ENCODE results near the gene RASL11B. TPM values are rescaled to one million over a fixed set of nuclear protein-coding genes. Genes with fewer than 3 reads are reported as not detected.

The RASL11B gene
- total and polyA plus RNA-seq, 2 of the 13 experiments (the other 11 are each of a cell fraction or from before 2014, with no cell fraction given): 0.07 to 0.20 TPM

DNA sequence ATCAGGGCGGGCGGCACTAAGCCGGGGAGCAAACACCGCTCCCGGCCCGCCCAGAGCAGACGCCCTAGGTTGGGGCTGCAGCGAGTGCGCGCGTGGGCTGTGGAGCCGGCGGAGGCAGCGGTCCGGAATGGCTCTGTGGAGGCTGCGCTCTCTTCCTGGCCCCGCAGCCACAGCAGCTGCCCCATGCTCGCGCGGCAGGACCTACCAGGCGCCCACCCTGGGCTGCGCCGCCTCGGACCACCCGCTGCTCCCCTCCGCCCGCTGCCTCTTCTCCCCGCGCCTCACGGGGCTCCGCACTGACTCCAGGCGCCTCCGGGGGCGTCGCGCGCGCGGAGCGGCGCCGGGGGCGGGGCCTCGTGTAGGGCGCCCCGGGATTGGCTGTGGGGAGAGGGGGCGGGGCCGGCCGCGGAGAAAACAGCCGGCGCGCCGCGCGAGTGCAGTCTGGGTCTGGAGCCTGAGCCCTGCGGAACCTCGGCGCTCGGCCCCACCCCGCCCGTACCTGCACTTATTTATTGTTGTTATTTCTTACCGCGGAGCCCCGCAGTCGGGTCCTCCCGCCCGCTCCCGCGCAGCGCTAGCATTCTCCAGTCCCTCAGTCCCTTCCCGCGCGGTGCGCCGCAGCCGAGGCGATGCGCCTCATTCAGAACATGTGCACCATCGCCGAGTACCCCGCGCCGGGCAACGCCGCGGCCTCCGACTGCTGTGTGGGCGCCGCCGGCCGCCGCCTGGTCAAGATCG is at the start of gene RASL11B (continued):
- TF ChIP-seq, protein P1, sequence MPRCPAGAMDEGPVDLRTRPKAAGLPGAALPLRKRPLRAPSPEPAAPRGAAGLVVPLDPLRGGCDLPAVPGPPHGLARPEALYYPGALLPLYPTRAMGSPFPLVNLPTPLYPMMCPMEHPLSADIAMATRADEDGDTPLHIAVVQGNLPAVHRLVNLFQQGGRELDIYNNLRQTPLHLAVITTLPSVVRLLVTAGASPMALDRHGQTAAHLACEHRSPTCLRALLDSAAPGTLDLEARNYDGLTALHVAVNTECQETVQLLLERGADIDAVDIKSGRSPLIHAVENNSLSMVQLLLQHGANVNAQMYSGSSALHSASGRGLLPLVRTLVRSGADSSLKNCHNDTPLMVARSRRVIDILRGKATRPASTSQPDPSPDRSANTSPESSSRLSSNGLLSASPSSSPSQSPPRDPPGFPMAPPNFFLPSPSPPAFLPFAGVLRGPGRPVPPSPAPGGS (CRISPR knock-in tag; IDR thresholded peaks at IDR 0.05): 0 out of 2 replicates have a peak, but pooled peaks have one; percentile 52
- no peak for TF ChIP-seq ZNF737 (CRISPR knock-in tag; IDR thresholded peaks at IDR 0.05; ENCODE audit: borderline replicate concordance)
- TF ChIP-seq, protein P2, sequence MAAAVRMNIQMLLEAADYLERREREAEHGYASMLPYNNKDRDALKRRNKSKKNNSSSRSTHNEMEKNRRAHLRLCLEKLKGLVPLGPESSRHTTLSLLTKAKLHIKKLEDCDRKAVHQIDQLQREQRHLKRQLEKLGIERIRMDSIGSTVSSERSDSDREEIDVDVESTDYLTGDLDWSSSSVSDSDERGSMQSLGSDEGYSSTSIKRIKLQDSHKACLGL (CRISPR knock-in tag; IDR thresholded peaks at IDR 0.05): no peak
- peak; percentile 36; the same call in 1 of the 2 replicates for TF ChIP-seq MAX (IDR thresholded peaks at IDR 0.05)
- peak; percentile 26; the same call in 1 of the 2 replicates for TF ChIP-seq KDM2A (CRISPR knock-in tag; IDR thresholded peaks at IDR 0.05; ENCODE audit: borderline replicate concordance, low read depth)
- TF ChIP-seq, protein P3, sequence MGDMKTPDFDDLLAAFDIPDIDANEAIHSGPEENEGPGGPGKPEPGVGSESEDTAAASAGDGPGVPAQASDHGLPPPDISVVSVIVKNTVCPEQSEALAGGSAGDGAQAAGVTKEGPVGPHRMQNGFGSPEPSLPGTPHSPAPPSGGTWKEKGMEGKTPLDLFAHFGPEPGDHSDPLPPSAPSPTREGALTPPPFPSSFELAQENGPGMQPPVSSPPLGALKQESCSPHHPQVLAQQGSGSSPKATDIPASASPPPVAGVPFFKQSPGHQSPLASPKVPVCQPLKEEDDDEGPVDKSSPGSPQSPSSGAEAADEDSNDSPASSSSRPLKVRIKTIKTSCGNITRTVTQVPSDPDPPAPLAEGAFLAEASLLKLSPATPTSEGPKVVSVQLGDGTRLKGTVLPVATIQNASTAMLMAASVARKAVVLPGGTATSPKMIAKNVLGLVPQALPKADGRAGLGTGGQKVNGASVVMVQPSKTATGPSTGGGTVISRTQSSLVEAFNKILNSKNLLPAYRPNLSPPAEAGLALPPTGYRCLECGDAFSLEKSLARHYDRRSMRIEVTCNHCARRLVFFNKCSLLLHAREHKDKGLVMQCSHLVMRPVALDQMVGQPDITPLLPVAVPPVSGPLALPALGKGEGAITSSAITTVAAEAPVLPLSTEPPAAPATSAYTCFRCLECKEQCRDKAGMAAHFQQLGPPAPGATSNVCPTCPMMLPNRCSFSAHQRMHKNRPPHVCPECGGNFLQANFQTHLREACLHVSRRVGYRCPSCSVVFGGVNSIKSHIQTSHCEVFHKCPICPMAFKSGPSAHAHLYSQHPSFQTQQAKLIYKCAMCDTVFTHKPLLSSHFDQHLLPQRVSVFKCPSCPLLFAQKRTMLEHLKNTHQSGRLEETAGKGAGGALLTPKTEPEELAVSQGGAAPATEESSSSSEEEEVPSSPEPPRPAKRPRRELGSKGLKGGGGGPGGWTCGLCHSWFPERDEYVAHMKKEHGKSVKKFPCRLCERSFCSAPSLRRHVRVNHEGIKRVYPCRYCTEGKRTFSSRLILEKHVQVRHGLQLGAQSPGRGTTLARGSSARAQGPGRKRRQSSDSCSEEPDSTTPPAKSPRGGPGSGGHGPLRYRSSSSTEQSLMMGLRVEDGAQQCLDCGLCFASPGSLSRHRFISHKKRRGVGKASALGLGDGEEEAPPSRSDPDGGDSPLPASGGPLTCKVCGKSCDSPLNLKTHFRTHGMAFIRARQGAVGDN (CRISPR knock-in tag; IDR thresholded peaks at IDR 0.05): peak; percentile 53; the same call in 1 of the 2 replicates
- TF ChIP-seq YEATS4 (CRISPR knock-in tag; IDR thresholded peaks at IDR 0.05; ENCODE audit: borderline replicate concordance): peak; percentile 51; the same call in 1 of the 2 replicates
- TF ChIP-seq ZSCAN31 (CRISPR knock-in tag; IDR thresholded peaks at IDR 0.05; ENCODE audit: low read depth): 0 out of 2 replicates have a peak, but pooled peaks have one; percentile 22
- 0 out of 4 replicates have a peak, but pooled peaks of 1 of the 2 experiments have one; percentile 38 for TF ChIP-seq POLR2A (IDR thresholded peaks at IDR 0.05; ENCODE audit: insufficient read depth in 1 of 2, low read depth in 2 of 2, low read length in 2 of 2)
- TF ChIP-seq SMAD3 (CRISPR knock-in tag; IDR thresholded peaks at IDR 0.05): no peak
- no peak for TF ChIP-seq SNAPC4 (CRISPR knock-in tag; IDR thresholded peaks at IDR 0.05)
- TF ChIP-seq, protein P4, sequence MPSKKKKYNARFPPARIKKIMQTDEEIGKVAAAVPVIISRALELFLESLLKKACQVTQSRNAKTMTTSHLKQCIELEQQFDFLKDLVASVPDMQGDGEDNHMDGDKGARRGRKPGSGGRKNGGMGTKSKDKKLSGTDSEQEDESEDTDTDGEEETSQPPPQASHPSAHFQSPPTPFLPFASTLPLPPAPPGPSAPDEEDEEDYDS (CRISPR knock-in tag; IDR thresholded peaks at IDR 0.05): peak; percentile 50; the same call in 1 of the 2 replicates
- peak; percentile 14; the same call in 1 of the 2 replicates for TF ChIP-seq CTCF (CRISPR knock-in tag; IDR thresholded peaks at IDR 0.05)
- peak; percentile 58; the same call in 1 of the 2 replicates for TF ChIP-seq SP4 (CRISPR knock-in tag; IDR thresholded peaks at IDR 0.05)

Measured in HepG2 (cell line).